H1 (cell line): ENCODE measurements around the gene TMEM163. TPM values are rescaled to one million over a fixed set of nuclear protein-coding genes. Genes with fewer than 3 reads are reported as not detected.

Experiments
- ASH2L ChIP-seq: fragments of 200-600, 300-600 bp; sonication (generic); IDR thresholded peaks from one replicate; pipeline ENCODE4 v1.7.1; 2017; ENCODE audit warnings: low read length
- POLR2AphosphoS5 ChIP-seq: IDR thresholded peaks from 2 replicates; pipeline ENCODE4 v1.6.1; 2011; ENCODE audit warnings: low read depth, low read length
- RBBP5 ChIP-seq: IDR thresholded peaks from 2 replicates; pipeline ENCODE4 v1.7.1; 2012; ENCODE audit warnings: low read depth, mild to moderate bottlenecking, inconsistent platforms, low read length, moderate library complexity, borderline replicate concordance
- SIRT6 ChIP-seq: IDR thresholded peaks from one replicate; pipeline ENCODE4 v1.7.1; 2012; ENCODE audit warnings: low read length, inconsistent platforms
- polyA plus RNA-seq, 7 experiments: library from polyadenylated mRNA; depleted of rRNA in 3 of 7; stranded (reverse) in 5 of 7; unstranded in 2 of 7; fragments of >200 nt in 5 of 7; fragments of 200-250 nt in 2 of 7; gene quantifications; 1 replicate in 5 of 7; 2 replicates in 1 of 7; 4 replicates in 1 of 7; pipeline versions ENCODE4 v1.2.1 to v1.2.3, GENCODE V29; 2011 to 2013; ENCODE audit warnings: missing spikeins in 2 of 7, mixed read lengths in 2 of 7
- total RNA-seq: library from RNA; stranded (reverse); fragmentation: NEBNext Ultra II Directional; extraction: Animal tissue kit (Norgen Biotek cat#: 25700); gene quantifications from 2 replicates; pipeline ENCODE4 v1.2.1, GENCODE V29; 2021

The TMEM163 gene
- total and polyA plus RNA-seq, 2 of the 8 experiments (the other 6 are each of a cell fraction or from before 2014, with no cell fraction given), result 2.8 to 3.2 TPM

DNA sequence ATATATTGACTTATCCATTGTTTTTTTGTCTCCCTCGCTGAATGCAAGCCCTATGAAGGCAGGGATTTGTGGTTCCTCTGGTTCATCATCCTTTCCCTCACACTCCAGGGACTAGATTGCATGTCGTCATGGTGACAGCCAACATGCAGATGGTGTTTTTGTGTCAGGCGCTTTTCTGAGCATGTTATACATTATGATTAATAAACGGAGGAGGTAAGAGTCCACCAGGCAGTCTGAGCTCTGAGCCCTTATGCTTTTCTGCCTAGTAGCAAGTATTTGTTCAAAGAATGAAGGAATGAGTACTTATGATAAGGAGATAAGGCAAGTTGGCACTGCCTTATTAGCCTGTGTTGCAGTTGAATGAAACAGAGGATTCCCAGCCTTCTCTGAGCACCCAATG lies 283.3 kb downstream of the TMEM163 start (continued):
- TF ChIP-seq SIRT6 (no peak), POLR2AphosphoS5 (no peak), RBBP5 (no peak), ASH2L (no peak)
